Sigmoid colon (tissue), 7 donors: Measurements from ENCODE around the gene LARGE2. TPM values are rescaled to one million over a fixed set of nuclear protein-coding genes. Genes with fewer than 3 reads are reported as not detected.

Experiments
- DNase-seq: peaks from one replicate; pipeline ENCODE4 v3.0.0-alpha.2; 2019
- H3K27ac ChIP-seq, 4 donors: fragments of 200-600 bp; sonication (generic); one replicate each; pipeline ENCODE4 v1.5.1; 2016 to 2019; ENCODE audit warnings: mild to moderate bottlenecking in 1 of 4
- H3K27me3 ChIP-seq, 3 donors: fragments of 200-600 bp; sonication (generic); one replicate each; pipeline ENCODE4 v1.5.1; 2019; ENCODE audit warnings: mild to moderate bottlenecking in 1 of 3
- H3K36me3 ChIP-seq, 4 donors: fragments of 200-600 bp; sonication (generic); one replicate each; pipeline ENCODE4 v1.5.1; 2016 to 2019
- H3K4me1 ChIP-seq, 4 donors: fragments of 200-600 bp; sonication (generic); one replicate each; pipeline ENCODE4 v1.5.1; 2017 to 2019
- H3K4me3 ChIP-seq, 4 donors: fragments of 200-600 bp; sonication (generic); one replicate each; pipeline ENCODE4 v1.5.1; 2017 to 2019; ENCODE audit warnings: mild to moderate bottlenecking in 2 of 4, moderate library complexity in 1 of 4
- H3K9me3 ChIP-seq, 4 donors: fragments of 200-600 bp in 3 of 4; sonication (generic) in 3 of 4; one replicate each; pipeline versions ENCODE4 v1.5.1 to v1.6.1; 2013 to 2019
- EP300 ChIP-seq, 4 donors: sonication (generic); formaldehyde crosslinking; IDR thresholded peaks; one replicate each; pipeline ENCODE4 v1.6.1; 2017; ENCODE audit warnings: antibody characterized with exemption in 4 of 4
- POLR2A ChIP-seq, 2 donors: fragments of 450-650 bp; IDR thresholded peaks; one replicate each; pipeline ENCODE4 v1.6.1; 2016; ENCODE audit warnings: antibody characterized with exemption in 2 of 2, mild to moderate bottlenecking in 2 of 2, moderate library complexity in 2 of 2
- POLR2AphosphoS5 ChIP-seq, 4 donors: sonication (generic); formaldehyde crosslinking; IDR thresholded peaks; one replicate each; pipeline ENCODE4 v1.6.1; 2017; ENCODE audit warnings: antibody characterized with exemption in 4 of 4
- WGBS, 2 donors: extraction: QIAGEN DNeasy Blood & Tissue Kit; methylation state at CpG; one replicate each; pipeline ENCODE4 v1.1.7; 2013; 5-methylcytosine and 5-hydroxymethylcytosine counted together
- intact Hi-C: fragments of 100-400 bp; cut with DNase I; formaldehyde crosslinking; loops from one replicate; pipeline ENCODE4 v1.15.1; 2023
- polyA plus RNA-seq, 3 donors: library from polyadenylated mRNA; stranded (reverse); fragments of 200-250 nt; gene quantifications; one replicate each; pipeline ENCODE4 v1.2.3, GENCODE V29; 2013
- total RNA-seq, 4 donors: library from RNA; depleted of rRNA; stranded (reverse); fragments of >200 nt; gene quantifications; one replicate each; pipeline ENCODE4 v1.1.0, GENCODE V29; 2016
- TF ChIP-seq, protein P1 (sequence below), 4 experiments: fragments of 450-650 bp in 3 of 4; fragments of 200-600 bp in 1 of 4; IDR thresholded peaks; one replicate each; pipeline ENCODE4 v1.5.1; 2016 to 2019; ENCODE audit warnings: antibody characterized with exemption in 4 of 4, mild to moderate bottlenecking in 3 of 4, moderate library complexity in 2 of 4
- donor health status: healthy with polysubstance abuse.
- donor health status: Bipolar disorder and iron deficiency.
- donor health status: healthy.

Gene LARGE2
- total and polyA plus RNA-seq, 7 donors, result 0.46 to 13.6 TPM; not detected in 5

DNA sequence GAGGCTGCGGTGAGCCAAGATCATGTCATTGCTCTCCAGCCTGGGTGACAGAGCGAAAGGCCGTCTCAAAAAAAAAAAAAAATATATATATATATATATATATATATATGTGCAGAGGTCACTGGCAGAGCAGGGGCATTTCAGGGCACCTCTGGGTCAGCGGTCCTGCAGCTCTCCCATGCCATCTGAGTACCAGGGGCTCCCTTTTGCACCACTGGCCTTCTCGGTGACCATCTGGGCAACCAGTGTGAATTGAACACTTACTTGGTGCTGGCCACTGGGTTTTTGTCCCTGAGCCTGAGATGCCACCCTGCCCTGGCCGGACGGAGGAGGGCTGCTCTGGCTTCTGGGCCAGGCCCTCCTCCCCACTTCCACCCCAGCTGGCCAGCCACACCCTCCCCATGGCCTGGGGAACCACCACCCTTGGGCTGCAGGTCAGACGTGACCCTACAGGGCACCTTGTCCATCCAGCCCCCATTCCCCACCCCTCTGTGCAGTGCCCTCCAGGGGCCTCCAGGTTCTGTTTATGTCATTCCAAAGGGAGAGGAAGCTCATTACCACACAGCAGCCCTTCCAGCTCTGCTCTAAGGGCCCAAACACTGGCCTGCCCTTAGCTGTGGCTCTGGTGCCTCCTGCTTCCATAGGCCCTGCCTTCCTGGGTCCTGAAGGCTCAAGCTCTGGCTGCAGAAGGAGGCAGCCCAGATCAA is 26.8 kb upstream of the LARGE2 start:
- intact Hi-C loops, result no loop called here
- Histone ChIP-seq H3K27ac (no peak overlapping the region), H3K36me3 (no peaks in the 10 kb centered on the region), H3K4me1 (peaks cover 0 to 17% (median 15%) of the 10 kb centered on the region in 4 donors), H3K27me3 (peaks cover 0 to 7% (median 5%) of the 10 kb centered on the region in 3 donors), H3K9me3 (no peaks in the 10 kb centered on the region), H3K4me3 (no peak overlapping the region)
- no peak for TF ChIP-seq EP300 (IDR thresholded peaks at IDR 0.05)
- TF ChIP-seq POLR2A (IDR thresholded peaks at IDR 0.05), result no peak
- no peak for TF ChIP-seq POLR2AphosphoS5 (IDR thresholded peaks at IDR 0.05)
- TF ChIP-seq, protein P1, sequence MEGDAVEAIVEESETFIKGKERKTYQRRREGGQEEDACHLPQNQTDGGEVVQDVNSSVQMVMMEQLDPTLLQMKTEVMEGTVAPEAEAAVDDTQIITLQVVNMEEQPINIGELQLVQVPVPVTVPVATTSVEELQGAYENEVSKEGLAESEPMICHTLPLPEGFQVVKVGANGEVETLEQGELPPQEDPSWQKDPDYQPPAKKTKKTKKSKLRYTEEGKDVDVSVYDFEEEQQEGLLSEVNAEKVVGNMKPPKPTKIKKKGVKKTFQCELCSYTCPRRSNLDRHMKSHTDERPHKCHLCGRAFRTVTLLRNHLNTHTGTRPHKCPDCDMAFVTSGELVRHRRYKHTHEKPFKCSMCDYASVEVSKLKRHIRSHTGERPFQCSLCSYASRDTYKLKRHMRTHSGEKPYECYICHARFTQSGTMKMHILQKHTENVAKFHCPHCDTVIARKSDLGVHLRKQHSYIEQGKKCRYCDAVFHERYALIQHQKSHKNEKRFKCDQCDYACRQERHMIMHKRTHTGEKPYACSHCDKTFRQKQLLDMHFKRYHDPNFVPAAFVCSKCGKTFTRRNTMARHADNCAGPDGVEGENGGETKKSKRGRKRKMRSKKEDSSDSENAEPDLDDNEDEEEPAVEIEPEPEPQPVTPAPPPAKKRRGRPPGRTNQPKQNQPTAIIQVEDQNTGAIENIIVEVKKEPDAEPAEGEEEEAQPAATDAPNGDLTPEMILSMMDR (IDR thresholded peaks at IDR 0.05), result no peak
- no peak for DNase-seq
- 87 to 89% methylated on average over 8 of the region's 8 CpGs for WGBS, 2 donors

DNA sequence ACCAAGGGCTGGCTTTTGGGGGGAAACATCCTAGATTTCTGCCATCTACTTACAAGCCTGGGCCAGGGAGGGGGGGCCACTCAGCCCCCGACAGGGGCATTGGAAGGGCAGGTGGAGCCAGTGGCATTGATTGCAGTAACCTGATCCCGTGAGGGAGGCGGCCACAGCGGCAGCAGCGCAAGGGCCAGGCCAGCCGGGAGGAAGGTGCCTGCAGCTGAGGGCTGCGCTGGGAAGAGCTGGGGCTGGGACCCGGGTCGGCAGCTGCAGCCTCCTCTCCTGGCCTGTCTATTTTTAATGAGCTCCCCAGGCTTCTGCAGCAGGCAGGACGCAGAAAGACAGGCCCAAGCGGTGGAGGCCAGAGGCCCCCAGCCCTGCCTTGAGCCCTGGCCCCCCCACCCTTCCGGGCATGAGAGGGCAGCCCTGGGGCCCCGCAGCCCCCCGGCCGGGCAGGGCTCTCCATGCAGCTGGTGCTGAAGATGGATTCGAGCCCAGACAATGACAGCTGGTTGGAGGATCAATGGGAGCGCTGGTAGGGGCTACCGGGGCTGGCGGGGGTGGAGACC is 26.0 kb upstream of the LARGE2 start:
- intact Hi-C loops, result no loop called here
- Histone ChIP-seq H3K4me3 (no peak overlapping the region), H3K4me1 (peaks cover 0 to 25% (median 22%) of the 10 kb centered on the region in 4 donors), H3K36me3 (no peaks in the 10 kb centered on the region), H3K27me3 (peaks cover 0 to 7% (median 5%) of the 10 kb centered on the region in 3 donors), H3K27ac (no peak overlapping the region), H3K9me3 (no peaks in the 10 kb centered on the region)
- TF ChIP-seq POLR2A (IDR thresholded peaks at IDR 0.05), result no peak
- TF ChIP-seq, protein P1 (IDR thresholded peaks at IDR 0.05), result no peak
- TF ChIP-seq EP300 (IDR thresholded peaks at IDR 0.05), result no peak
- TF ChIP-seq POLR2AphosphoS5 (IDR thresholded peaks at IDR 0.05), result no peak
- 19 to 38% methylated on average over 19 of the region's 19 CpGs for WGBS, 2 donors
- no peak for DNase-seq

DNA sequence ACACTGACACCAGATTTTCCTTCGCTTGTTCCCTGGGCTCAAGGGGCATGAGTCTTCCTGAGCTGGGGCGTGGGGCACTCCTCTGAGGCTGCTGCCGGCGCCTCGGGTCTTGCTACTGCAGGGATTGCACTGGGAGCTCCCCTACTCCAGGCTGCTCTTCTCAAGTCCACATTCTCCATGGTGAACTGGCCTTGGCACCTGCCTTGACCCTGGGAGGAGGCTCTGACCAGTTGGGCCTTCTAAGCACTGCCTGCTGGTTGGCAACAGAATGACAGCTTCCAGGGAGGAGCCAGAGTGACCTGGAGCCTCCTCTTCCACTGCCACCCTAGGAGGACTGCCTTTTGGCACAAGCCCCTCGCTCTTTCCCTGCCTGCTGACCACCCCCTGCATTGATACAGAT is 24.9 kb upstream of the LARGE2 start:
- no peaks in the 10 kb centered on the region for H3K36me3 ChIP-seq
- 88 to 90% methylated on average over 6 of the region's 6 CpGs for WGBS, 2 donors
- H3K9me3 ChIP-seq, result no peaks in the 10 kb centered on the region
- no peak overlapping the region for H3K27ac ChIP-seq
- TF ChIP-seq EP300 (IDR thresholded peaks at IDR 0.05) (no peak), POLR2AphosphoS5 (IDR thresholded peaks at IDR 0.05) (no peak), POLR2A (IDR thresholded peaks at IDR 0.05) (no peak)
- TF ChIP-seq, protein P1 (IDR thresholded peaks at IDR 0.05), result no peak
- peaks cover 0 to 26% (median 22%) of the 10 kb centered on the region in 4 donors for H3K4me1 ChIP-seq
- DNase-seq, result no peak
- intact Hi-C loops, result no loop called here
- H3K4me3 ChIP-seq, result no peak overlapping the region
- peaks cover 0 to 7% (median 5%) of the 10 kb centered on the region in 3 donors for H3K27me3 ChIP-seq

DNA sequence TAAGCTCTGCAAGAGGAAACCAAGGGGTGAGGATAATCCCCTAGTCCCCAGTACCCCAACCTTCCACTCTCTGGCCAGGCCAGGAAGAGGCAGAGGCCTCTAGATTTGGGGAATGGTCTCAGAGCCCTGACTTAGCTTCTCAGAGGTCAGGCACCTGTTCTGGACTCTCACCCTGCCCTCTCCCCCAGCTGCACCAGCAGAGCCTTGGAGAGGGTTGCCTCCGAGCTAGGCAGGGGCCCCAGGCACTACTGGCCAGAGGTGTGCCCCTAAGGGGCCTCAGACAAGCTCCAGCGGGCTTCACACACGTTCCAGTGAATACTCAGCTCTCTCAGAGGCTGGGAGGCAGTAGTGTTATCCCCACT is 23.4 kb upstream of the LARGE2 start:
- no peak for DNase-seq
- Histone ChIP-seq H3K36me3 (peaks cover 0 to 14% (median 0%) of the 10 kb centered on the region in 4 donors), H3K4me1 (peaks cover 0 to 26% (median 22%) of the 10 kb centered on the region in 4 donors), H3K9me3 (no peaks in the 10 kb centered on the region), H3K27ac (peak overlapping the region in 3 of 4 donors; percentile 63 to 70 (median 67)), H3K27me3 (peaks cover 0 to 7% (median 5%) of the 10 kb centered on the region in 3 donors), H3K4me3 (peak overlapping the region in 3 of 4 donors; percentile 56 to 64 (median 60))
- TF ChIP-seq POLR2AphosphoS5 (IDR thresholded peaks at IDR 0.05), result no peak
- TF ChIP-seq, protein P1 (IDR thresholded peaks at IDR 0.05), result no peak
- intact Hi-C loops, result no loop called here
- 8 to 18% methylated on average over 3 of the region's 3 CpGs for WGBS, 2 donors
